GM21360 (cell line): ENCODE data around the gene LPP.

Experiments
- ATAC-seq: cut with Tn5 transposase; IDR thresholded peaks from one replicate; pipeline ENCODE4 v1.9.1; 2021; ENCODE audit warnings: mild to moderate bottlenecking, moderate library complexity; ENCODE audit not compliant: unreplicated experiment

The LPP gene

GRCh38 chr3:188574885-188575284 lies 420.9 kb downstream of the LPP start:
- ATAC-seq: no peak

GRCh38 chr3:188575501-188575900 lies 421.5 kb downstream of the LPP start:
- ATAC-seq: no peak

- ATAC-seq: no peak
These were observed 423.6 kb downstream of the LPP start for GRCh38 chr3:188577539-188577938.

GRCh38 chr3:188578576-188579363 lies 424.8 kb downstream of the LPP start:
- no peak for ATAC-seq

GRCh38 chr3:188580223-188580622 lies 426.3 kb downstream of the LPP start:
- ATAC-seq: no peak

GRCh38 chr3:188580659-188581058 lies 426.7 kb downstream of the LPP start:
- ATAC-seq: no peak

- ATAC-seq: no peak
These were observed 427.4 kb downstream of the LPP start for GRCh38 chr3:188581365-188581764.

- no peak for ATAC-seq
These were observed 427.8 kb downstream of the LPP start for GRCh38 chr3:188581792-188582191.

- ATAC-seq: no peak
These were observed 429.6 kb downstream of the LPP start for GRCh38 chr3:188583341-188584161.

GRCh38 chr3:188584162-188584529 lies 430.2 kb downstream of the LPP start:
- ATAC-seq: no peak

GRCh38 chr3:188584958-188585689 lies 431.2 kb downstream of the LPP start:
- no peak for ATAC-seq

- no peak for ATAC-seq
These were observed 435.1 kb downstream of the LPP start for GRCh38 chr3:188589071-188589470.

- no peak for ATAC-seq
These were observed 435.8 kb downstream of the LPP start for GRCh38 chr3:188589771-188590170.

- no peak for ATAC-seq
These were observed 436.6 kb downstream of the LPP start for GRCh38 chr3:188590557-188590956.

GRCh38 chr3:188594139-188594538 lies 440.2 kb downstream of the LPP start:
- ATAC-seq: no peak

- ATAC-seq: no peak
These were observed 442.0 kb downstream of the LPP start for GRCh38 chr3:188595890-188596376.

GRCh38 chr3:188598894-188599293 lies 444.9 kb downstream of the LPP start:
- ATAC-seq: no peak

GRCh38 chr3:188602111-188602510 lies 448.2 kb downstream of the LPP start:
- ATAC-seq: no peak

- ATAC-seq: no peak
These were observed 448.7 kb downstream of the LPP start for GRCh38 chr3:188602620-188603019.

- no peak for ATAC-seq
These were observed 450.7 kb downstream of the LPP start for GRCh38 chr3:188604651-188605050.

GRCh38 chr3:188605231-188605630 lies 451.3 kb downstream of the LPP start:
- ATAC-seq: no peak
